GM23338 (cell line): ENCODE results near the gene CCDC9B. TPM values are rescaled to one million over a fixed set of nuclear protein-coding genes. Genes with fewer than 3 reads are reported as not detected.
A peak's percentile ranks its signal among the peaks of the same experiment; 100 is the strongest.

Experiments
- ATAC-seq: fragments of 200-7000 bp; cut with Tn5 transposase; 3 replicates; pipeline ENCODE4 v1.9.1; 2020
- DNase-seq: peaks from one replicate; pipeline ENCODE4 v3.0.0-alpha.2; 2015; ENCODE audit warnings: low spot score
- H2AFZ ChIP-seq: fragments of 200-600 bp; sonication (generic); 2 replicates; pipeline ENCODE4 v1.8.0; 2016; ENCODE audit warnings: antibody characterized with exemption, mild to moderate bottlenecking, moderate library complexity
- H3F3A ChIP-seq: fragments of 200-600 bp; sonication (generic); replicated peaks from 2 replicates; pipeline ENCODE4 v1.8.0; 2017; ENCODE audit warnings: antibody characterized with exemption, mixed run types, low read depth
- H3K27ac ChIP-seq: fragments of 200-600 bp; sonication (generic); 2 replicates; pipeline ENCODE4 v1.6.1; 2016; ENCODE audit warnings: low read depth
- H3K27me3 ChIP-seq: fragments of 200-600 bp; sonication (generic); 2 replicates; pipeline ENCODE4 v1.8.0; 2016; ENCODE audit warnings: mild to moderate bottlenecking, mixed run types, moderate library complexity; ENCODE audit not compliant: insufficient read depth
- H3K36me3 ChIP-seq: fragments of 200-600 bp; sonication (generic); 2 replicates; pipeline ENCODE4 v1.8.0; 2016; ENCODE audit warnings: mild to moderate bottlenecking; ENCODE audit not compliant: insufficient read depth
- H3K4me1 ChIP-seq: fragments of 200-600 bp; sonication (generic); 2 replicates; pipeline ENCODE4 v1.8.0; 2016; ENCODE audit warnings: mild to moderate bottlenecking, moderate library complexity; ENCODE audit not compliant: insufficient read depth
- H3K4me2 ChIP-seq: fragments of 200-600 bp; sonication (generic); 2 replicates; pipeline ENCODE4 v1.7.1; 2017; ENCODE audit warnings: mixed run types
- H3K4me3 ChIP-seq: fragments of 200-600 bp; sonication (generic); 2 replicates; pipeline ENCODE4 v1.6.1; 2016; ENCODE audit warnings: mixed run types
- H3K79me2 ChIP-seq: fragments of 200-600 bp; sonication (generic); replicated peaks from 2 replicates; pipeline ENCODE4 v1.8.0; 2017; ENCODE audit warnings: mild to moderate bottlenecking; ENCODE audit not compliant: insufficient read depth
- H3K9me2 ChIP-seq: fragments of 200-600 bp; sonication (generic); 2 replicates; pipeline ENCODE4 v1.8.0; 2017; ENCODE audit not compliant: insufficient read depth
- H4K20me1 ChIP-seq: fragments of 200-600 bp; sonication (generic); replicated peaks from 2 replicates; pipeline ENCODE4 v1.8.0; 2017; ENCODE audit warnings: mild to moderate bottlenecking; ENCODE audit not compliant: insufficient read depth
- H3K27ac Mint-ChIP-seq: 2 replicates; pipeline ENCODE4 v1.8.0; 2020; ENCODE audit warnings: inconsistent platforms, mild to moderate bottlenecking, moderate library complexity, mixed read lengths
- H3K27me3 Mint-ChIP-seq: 3 replicates; pipeline ENCODE4 v1.8.0; 2022; ENCODE audit warnings: low read depth, mild to moderate bottlenecking, moderate library complexity, mixed read lengths, inconsistent platforms; ENCODE audit not compliant: insufficient read depth, poor library complexity
- H3K36me3 Mint-ChIP-seq: 3 replicates; pipeline ENCODE4 v1.8.0; 2021; ENCODE audit warnings: low read depth, mild to moderate bottlenecking, inconsistent platforms, moderate library complexity, mixed read lengths
- H3K4me1 Mint-ChIP-seq: 3 replicates; pipeline ENCODE4 v1.8.0; 2020; ENCODE audit warnings: mild to moderate bottlenecking, inconsistent platforms, mixed read lengths
- H3K4me3 Mint-ChIP-seq: 3 replicates; pipeline ENCODE4 v1.8.0; 2021; ENCODE audit warnings: moderate library complexity, mild to moderate bottlenecking, inconsistent platforms, mixed read lengths
- H3K9me3 Mint-ChIP-seq: 3 replicates; pipeline ENCODE4 v1.8.0; 2020; ENCODE audit warnings: moderate library complexity, mild to moderate bottlenecking, inconsistent platforms, mixed read lengths
- CREB1 ChIP-seq: fragments of 250-450 bp; sonication (Bioruptor Pico); IDR thresholded peaks from 2 replicates; pipeline ENCODE4 v1.5.0; 2020; ENCODE audit warnings: low read depth, mild to moderate bottlenecking, moderate library complexity
- CTCF ChIP-seq, 2 experiments: fragments of 200-600 bp in 1 of 2; sonication (generic) in 1 of 2; conservative IDR thresholded peaks; 2 replicates each; pipeline versions ENCODE4 v1.5.1 to v1.6.1; 2016 to 2017; ENCODE audit warnings: antibody characterized with exemption in 2 of 2, low read depth in 2 of 2, mild to moderate bottlenecking in 2 of 2, moderate library complexity in 1 of 2
- JUNB ChIP-seq: IDR thresholded peaks from one replicate; pipeline ENCODE4 v1.6.1; 2016; ENCODE audit warnings: antibody characterized with exemption; ENCODE audit not compliant: unreplicated experiment
- NANOG ChIP-seq: IDR thresholded peaks from 2 replicates; pipeline ENCODE4 v1.6.1; 2016; ENCODE audit warnings: antibody characterized with exemption, borderline replicate concordance
- POLR2AphosphoS5 ChIP-seq: IDR thresholded peaks from 2 replicates; pipeline ENCODE4 v1.6.1; 2016; ENCODE audit warnings: antibody characterized with exemption, low read depth
- STAT1 ChIP-seq: IDR thresholded peaks from one replicate; pipeline ENCODE4 v1.6.1; 2016; ENCODE audit warnings: antibody characterized with exemption; ENCODE audit not compliant: unreplicated experiment
- ZNF462 ChIP-seq: fragments of 250-450 bp; sonication (Bioruptor Pico); IDR thresholded peaks from 2 replicates; pipeline ENCODE4 v1.5.0; 2020; ENCODE audit warnings: mild to moderate bottlenecking, moderate library complexity
- polyA plus RNA-seq: library from polyadenylated mRNA; unstranded; fragments of >200 nt; fragmentation: Nextera tagmentation; extraction: Ambion mirVana; gene quantifications from 2 replicates; pipeline ENCODE4 v1.2.1, GENCODE V29; 2016
- total RNA-seq: library from RNA; depleted of rRNA; stranded (reverse); fragments of >200 nt; shearing (Covaris generic); gene quantifications from 2 replicates; pipeline ENCODE4 v1.2.3, GENCODE V29; 2014

CCDC9B gene
- total and polyA plus RNA-seq, 2 experiments from 2014 or later: 0.18 to 0.97 TPM

- Histone ChIP-seq H3K79me2 (no peaks in the 10 kb centered on the region), H3K4me2 (no peak overlapping the region), H3K27me3 (peaks cover 78% of the 10 kb centered on the region), H3K4me1 (peaks cover 28% of the 10 kb centered on the region), H3K9me2 (no peaks in the 10 kb centered on the region), H3F3A (peaks cover 8% of the 10 kb centered on the region; the same call in 1 of the 2 replicates), H3K4me3 (no peak overlapping the region), H3K36me3 (no peaks in the 10 kb centered on the region), H4K20me1 (no peaks in the 10 kb centered on the region), H2AFZ (no peak overlapping the region), H3K27ac (no peak overlapping the region)
- no peak overlapping the region for H3K27ac Mint-ChIP-seq
- H3K9me3 Mint-ChIP-seq: no peaks in the 10 kb centered on the region
- peaks cover 61% of the 10 kb centered on the region for H3K27me3 Mint-ChIP-seq
- peaks cover 42% of the 10 kb centered on the region for H3K4me1 Mint-ChIP-seq
- H3K4me3 Mint-ChIP-seq: no peak overlapping the region; the same call in 2 of the 3 replicates
- DNase-seq (no peak), ATAC-seq (no peak)
- peaks cover under 1% of the 10 kb centered on the region; the same call in 1 of the 3 replicates for H3K36me3 Mint-ChIP-seq
- TF ChIP-seq POLR2AphosphoS5 (no peak), CTCF (conservative IDR thresholded peaks at IDR 0.05; ENCODE audit: low read depth in 2 of 2) (0 out of 4 replicates have a peak, but pooled peaks of 1 of the 2 experiments have one; percentile 1), JUNB (no peak), NANOG (no peak)
These were observed 51.5 kb downstream of the CCDC9B start for GRCh38 chr15:40289140-40289775.

GRCh38 chr15:40287968-40288367, 52.8 kb downstream of the CCDC9B start:
- Histone ChIP-seq H3K4me2 (no peak overlapping the region), H3K27ac (no peak overlapping the region), H3F3A (peaks cover 13% of the 10 kb centered on the region; the same call in 1 of the 2 replicates), H3K4me3 (no peak overlapping the region), H3K79me2 (no peaks in the 10 kb centered on the region), H3K9me2 (no peaks in the 10 kb centered on the region), H3K4me1 (peaks cover 28% of the 10 kb centered on the region), H2AFZ (no peak overlapping the region), H3K36me3 (no peaks in the 10 kb centered on the region), H3K27me3 (peaks cover 83% of the 10 kb centered on the region), H4K20me1 (no peaks in the 10 kb centered on the region)
- Mint-ChIP-seq H3K4me1 (peaks cover 47% of the 10 kb centered on the region), H3K9me3 (no peaks in the 10 kb centered on the region), H3K27ac (no peak overlapping the region), H3K36me3 (peaks cover 2% of the 10 kb centered on the region; the same call in 1 of the 3 replicates), H3K4me3 (no peak overlapping the region), H3K27me3 (peaks cover 65% of the 10 kb centered on the region)
- ATAC-seq: no peak
- no peak for DNase-seq
- TF ChIP-seq CREB1 (CRISPR knock-in tag): no peak
- no peak for TF ChIP-seq STAT1
- no peak for TF ChIP-seq POLR2AphosphoS5
- TF ChIP-seq ZNF462: no peak
